HG03196 (cell line): ENCODE measurements around the gene VIL1.

ENCODE experiments used
- ATAC-seq: cut with Tn5 transposase; IDR thresholded peaks from one replicate; pipeline ENCODE4 v1.9.1; 2021; ENCODE audit not compliant: unreplicated experiment

VIL1 gene

GRCh38 chr2:218435003-218435982, 16.4 kb downstream of the VIL1 start:
- ATAC-seq, result no peak

- no peak for ATAC-seq
Observed at GRCh38 chr2:218436992-218437391, 18.1 kb downstream of the VIL1 start.

DNA sequence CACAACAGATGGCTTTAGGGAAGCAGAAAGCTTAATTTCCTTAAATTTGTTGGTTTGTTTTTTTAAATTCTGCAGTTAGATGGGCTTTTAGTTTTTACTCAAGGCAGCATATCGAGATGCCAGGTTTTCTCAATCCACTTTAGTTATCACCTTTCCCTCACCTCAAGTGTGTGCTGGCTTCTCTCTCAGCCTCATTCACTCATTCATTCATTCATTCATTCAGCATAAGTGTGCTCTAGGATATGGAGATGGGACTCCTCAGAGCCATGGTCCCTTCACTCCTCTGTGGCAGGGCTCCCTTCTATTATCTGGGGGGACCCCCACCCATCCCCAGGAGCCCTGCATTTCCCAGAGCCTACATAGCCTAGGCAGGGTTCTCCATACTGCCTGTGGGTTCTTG, 19.0 kb downstream of the VIL1 start:
- no peak for ATAC-seq

GRCh38 chr2:218438596-218438995, 19.7 kb downstream of the VIL1 start:
- no peak for ATAC-seq

DNA sequence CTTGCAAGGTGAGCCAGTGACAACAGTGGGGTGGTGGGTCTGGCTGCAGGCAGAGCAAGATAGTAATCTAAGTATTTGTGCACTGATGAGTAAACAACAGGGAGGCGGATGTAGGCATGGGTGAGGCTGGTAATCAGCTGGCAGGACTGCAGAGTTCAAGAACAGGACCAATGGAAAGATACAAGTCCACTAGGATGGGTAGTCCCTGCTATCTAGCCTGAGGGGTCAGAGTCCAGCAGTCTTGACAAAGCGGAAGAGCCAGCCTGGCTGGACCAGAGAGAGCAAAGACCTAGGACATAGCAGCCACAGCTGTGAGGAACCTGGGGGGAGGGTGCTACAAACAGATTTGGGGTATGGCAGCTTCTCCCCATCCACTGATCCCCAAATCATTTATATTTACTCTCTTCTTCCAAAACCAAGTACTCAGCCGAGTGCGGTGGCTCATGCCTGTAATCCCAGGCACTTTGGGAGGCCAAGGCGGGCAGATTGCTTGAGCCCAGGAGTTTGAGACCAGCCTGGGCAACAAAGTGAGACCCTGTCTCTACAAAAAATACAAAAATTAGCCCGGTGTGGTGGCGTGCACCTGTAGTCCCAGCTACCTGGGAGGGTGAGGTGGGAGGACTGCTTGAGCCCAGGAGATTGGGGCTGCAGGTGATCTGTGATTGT, 25.9 kb downstream of the VIL1 start:
- ATAC-seq, result no peak

DNA sequence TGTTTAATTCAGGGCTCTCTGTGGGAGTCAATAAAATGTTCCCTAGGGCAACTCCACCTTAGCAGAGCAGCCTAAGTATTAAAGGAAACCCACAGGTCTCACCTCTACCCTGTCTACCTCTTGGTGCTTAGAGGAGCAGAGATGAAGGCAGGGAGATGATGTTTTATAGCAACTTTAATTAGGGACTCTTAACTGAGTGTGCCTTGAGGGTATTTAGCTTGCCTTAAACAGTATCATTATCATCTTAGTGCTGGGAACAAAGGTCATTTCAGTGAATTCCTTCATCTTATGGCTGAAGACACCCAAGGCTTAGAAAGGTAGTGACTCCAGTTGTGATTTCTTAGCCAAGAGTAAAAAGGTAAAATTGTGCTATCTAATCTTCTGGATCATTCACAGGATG, 26.7 kb downstream of the VIL1 start:
- ATAC-seq, result no peak

GRCh38 chr2:218446547-218446946, 27.6 kb downstream of the VIL1 start:
- ATAC-seq, result no peak

DNA sequence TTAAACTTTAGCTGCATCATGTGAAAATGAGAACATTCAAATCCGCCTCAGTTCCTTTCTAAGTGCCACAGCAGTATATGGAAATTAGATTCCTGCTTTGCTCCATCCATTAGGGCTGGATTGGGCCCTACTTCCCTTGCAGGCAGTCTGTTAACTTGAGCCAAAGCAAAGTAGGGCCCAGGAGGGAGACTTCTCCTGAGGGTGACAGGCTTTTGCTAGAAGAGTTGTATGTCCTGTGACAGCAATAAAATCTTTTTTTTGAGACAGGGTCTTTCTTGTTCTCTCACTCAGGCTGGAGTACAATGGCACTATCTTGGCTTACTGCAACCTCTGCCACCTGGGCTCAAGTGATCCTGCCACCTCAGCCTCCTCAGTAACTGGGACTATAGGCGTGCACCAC, 28.1 kb downstream of the VIL1 start:
- no peak for ATAC-seq

- ATAC-seq, result no peak
Observed at GRCh38 chr2:218448934-218449333, 30.0 kb downstream of the VIL1 start.

GRCh38 chr2:218452079-218452478, 33.2 kb downstream of the VIL1 start:
- ATAC-seq, result no peak

DNA sequence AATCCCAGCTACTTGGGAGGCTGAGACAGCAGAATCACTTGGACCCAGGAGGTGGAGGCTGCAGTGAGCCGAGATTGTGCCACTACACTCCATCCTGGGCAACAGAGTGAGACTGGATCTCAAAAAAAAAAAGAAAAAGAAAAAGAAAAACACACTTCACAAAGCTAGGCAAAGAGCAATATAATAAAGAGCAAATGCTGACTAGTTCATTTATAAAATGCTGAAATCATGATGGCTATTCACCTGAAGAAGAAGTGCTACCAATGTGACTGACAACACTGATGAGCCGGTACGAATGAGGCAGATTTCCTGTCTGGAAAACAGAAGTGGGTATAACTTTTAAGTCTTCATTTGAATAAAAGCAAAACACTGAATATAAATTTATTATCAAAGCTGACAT, 37.9 kb downstream of the VIL1 start:
- no peak for ATAC-seq

DNA sequence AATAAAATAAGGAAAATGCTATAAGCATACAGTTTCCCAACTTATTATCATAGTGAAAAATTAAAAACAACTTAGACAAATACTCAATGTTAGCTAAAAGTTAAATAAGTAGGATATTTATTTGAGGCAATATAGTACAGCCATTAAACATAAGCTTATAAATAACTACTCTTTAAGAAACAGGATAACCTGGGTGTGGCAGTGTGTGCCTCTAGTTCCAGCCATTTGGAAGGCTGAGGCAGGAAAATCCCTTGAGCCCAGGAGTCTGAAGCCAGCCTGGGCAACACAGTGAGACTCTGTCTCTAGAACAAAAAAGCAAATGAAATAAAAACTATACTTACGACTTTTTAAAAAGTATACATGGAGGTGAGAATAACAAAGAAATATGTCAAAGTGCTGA, 39.7 kb downstream of the VIL1 start:
- no peak for ATAC-seq

- no peak for ATAC-seq
Observed at GRCh38 chr2:218465987-218466633, 47.2 kb downstream of the VIL1 start.

DNA sequence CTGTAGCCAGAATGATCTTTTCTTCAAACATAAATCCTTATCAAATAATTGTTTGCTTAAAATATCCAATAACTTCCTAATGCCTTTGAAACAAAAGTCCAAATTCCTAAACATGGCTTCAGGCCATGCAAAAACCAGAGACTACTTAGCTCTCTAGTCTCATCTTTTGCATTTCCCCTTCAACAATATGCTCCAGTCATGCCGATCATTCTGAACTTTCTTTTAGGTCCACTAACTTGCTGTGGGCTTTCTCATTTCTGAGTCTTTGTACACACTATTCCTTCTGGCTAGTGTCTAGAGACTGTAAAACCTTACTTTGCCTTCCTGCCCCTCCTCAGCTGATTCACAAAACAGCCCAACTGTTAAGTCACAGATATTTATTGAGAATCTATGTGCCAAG, 51.5 kb downstream of the VIL1 start:
- ATAC-seq, result no peak

DNA sequence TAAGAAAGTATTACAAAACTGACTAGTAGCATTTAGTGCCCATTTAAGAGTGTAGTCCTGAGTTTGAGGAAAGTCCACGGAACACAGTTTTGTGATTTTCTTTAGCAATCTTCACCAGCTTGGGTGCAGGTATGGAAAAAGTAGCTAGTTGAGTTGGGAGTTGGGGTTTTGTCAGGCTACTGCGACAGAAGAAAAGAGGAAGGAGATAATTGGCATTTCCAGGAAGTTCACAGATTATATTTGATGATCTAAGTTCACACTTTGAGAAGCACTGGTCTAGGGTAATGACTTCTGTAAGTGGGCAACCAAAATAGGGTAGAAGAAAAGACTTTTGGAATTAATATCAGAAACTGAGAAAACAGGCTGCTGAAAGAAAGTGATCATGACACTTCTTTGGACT, 52.1 kb downstream of the VIL1 start:
- ATAC-seq, result no peak

DNA sequence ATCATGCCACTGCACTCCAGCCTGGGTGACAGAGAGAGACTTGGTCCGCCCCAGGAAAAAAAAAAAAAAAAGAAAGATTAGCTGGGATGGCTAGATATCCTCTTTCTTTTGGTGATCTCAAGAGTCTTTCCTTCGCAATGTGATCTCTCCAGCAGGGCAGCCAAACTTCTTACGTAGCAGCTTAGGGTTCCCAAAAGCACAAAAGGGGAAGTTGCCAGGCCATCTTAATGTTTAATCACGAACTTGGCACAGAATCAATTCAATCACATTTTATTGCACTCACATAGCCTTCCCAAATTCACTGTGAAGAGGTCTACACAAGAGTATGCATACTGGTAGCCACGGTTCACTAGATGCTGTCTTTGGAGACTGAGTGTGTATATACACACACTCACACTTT, 53.1 kb downstream of the VIL1 start:
- ATAC-seq, result no peak

GRCh38 chr2:218472988-218473387, 54.1 kb downstream of the VIL1 start:
- no peak for ATAC-seq

- no peak for ATAC-seq
Observed at GRCh38 chr2:218474527-218474926, 55.6 kb downstream of the VIL1 start.

DNA sequence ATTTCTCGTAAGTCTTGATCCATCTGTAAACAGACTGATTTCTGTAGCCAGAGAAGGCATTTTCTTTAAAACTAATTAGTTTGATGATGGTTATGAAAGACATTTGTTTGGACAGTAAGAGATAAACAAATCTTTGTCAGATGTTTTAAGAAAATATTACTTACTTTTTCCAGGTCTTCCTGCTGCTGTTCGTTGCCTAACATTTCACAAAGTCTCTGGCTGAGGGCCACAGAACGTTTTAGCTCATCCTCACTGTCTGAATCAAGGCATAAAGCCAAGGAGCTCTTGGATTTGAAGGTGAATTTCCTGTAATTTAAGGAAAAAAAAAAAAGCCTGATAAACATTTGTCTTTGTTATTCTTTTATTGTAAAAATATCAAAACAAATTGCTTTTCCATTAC, 57.8 kb downstream of the VIL1 start:
- ATAC-seq, result no peak

- no peak for ATAC-seq
Observed at GRCh38 chr2:218477247-218477646, 58.3 kb downstream of the VIL1 start.

GRCh38 chr2:218478544-218478943, 59.6 kb downstream of the VIL1 start:
- ATAC-seq, result no peak

GRCh38 chr2:218479595-218479994, 60.7 kb downstream of the VIL1 start:
- no peak for ATAC-seq
